ENCODE data around the gene GABRA5. TPM values are rescaled to one million over a fixed set of nuclear protein-coding genes. Genes with fewer than 3 reads are reported as not detected.

Gene GABRA5
- total and polyA plus RNA-seq, 2 donors (not counting 1 experiment from before 2014, with no cell fraction given) = 0.23 TPM; not detected in 1

DNA sequence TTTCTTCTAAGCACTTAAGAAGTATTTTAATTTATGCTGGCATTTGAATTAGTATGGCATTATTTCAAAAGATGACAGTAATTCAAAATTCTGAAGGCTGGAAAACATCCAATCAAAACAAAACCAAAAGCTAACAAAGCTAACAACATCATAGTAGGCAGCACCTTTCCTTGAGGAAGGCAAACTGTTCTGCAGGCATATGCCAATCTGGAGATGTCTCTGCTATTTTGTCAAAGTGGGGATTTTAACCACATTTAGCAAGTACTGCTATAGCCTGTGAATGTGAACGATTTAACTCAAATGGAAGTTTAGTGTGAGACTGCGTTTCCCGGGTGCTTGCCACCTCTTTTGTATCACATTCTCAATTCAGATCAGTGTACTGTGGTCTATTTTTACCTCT is 16.7 kb upstream of the GABRA5 start:
- Histone ChIP-seq H3K9me3 (ENCODE audit: control insufficient read depth, insufficient read depth, low read depth, low read length) (no peaks in the 10 kb centered on the region), H3K4me1 (ENCODE audit: control insufficient read depth, extremely low read depth, insufficient read depth, low read length) (no peaks in the 10 kb centered on the region), H3K27ac (ENCODE audit: insufficient read depth, low read length) (no peak overlapping the region), H3K79me2 (ENCODE audit: control insufficient read depth, insufficient read depth, low read length) (no peaks in the 10 kb centered on the region), H3K9ac (ENCODE audit: insufficient read depth, low read length) (no peak overlapping the region), H3K4me3 (replicated peaks in 1 of 4; ENCODE audit: control extremely low read depth in 1 of 4, insufficient read depth in 1 of 4, low read depth in 3 of 4, low read length in 4 of 4) (no peak overlapping the region), H4K20me1 (ENCODE audit: control insufficient read depth, extremely low read depth, insufficient read depth, low read length) (no peaks in the 10 kb centered on the region), H3K36me3 (ENCODE audit: control insufficient read depth, insufficient read depth, low read length) (no peaks in the 10 kb centered on the region), H3K4me2 (ENCODE audit: extremely low read depth, insufficient read depth, low read length) (no peak overlapping the region), H2AFZ (ENCODE audit: low read length) (no peak overlapping the region), H3K27me3 (ENCODE audit: control insufficient read depth, insufficient read depth, low read length) (no peaks in the 10 kb centered on the region)
- no peak for DNase-seq (ENCODE audit: low read depth in 2 of 2)
- TF ChIP-seq, protein P1, sequence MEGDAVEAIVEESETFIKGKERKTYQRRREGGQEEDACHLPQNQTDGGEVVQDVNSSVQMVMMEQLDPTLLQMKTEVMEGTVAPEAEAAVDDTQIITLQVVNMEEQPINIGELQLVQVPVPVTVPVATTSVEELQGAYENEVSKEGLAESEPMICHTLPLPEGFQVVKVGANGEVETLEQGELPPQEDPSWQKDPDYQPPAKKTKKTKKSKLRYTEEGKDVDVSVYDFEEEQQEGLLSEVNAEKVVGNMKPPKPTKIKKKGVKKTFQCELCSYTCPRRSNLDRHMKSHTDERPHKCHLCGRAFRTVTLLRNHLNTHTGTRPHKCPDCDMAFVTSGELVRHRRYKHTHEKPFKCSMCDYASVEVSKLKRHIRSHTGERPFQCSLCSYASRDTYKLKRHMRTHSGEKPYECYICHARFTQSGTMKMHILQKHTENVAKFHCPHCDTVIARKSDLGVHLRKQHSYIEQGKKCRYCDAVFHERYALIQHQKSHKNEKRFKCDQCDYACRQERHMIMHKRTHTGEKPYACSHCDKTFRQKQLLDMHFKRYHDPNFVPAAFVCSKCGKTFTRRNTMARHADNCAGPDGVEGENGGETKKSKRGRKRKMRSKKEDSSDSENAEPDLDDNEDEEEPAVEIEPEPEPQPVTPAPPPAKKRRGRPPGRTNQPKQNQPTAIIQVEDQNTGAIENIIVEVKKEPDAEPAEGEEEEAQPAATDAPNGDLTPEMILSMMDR (conservative IDR thresholded peaks at IDR 0.05 in 1 of 2, IDR thresholded peaks at IDR 0.05 in 1 of 2; ENCODE audit: low read depth in 1 of 2, low read length in 2 of 2) = no peak
- TF ChIP-seq EZH2 (IDR thresholded peaks at IDR 0.05; ENCODE audit: low read length, missing control alignments) = no peak

DNA sequence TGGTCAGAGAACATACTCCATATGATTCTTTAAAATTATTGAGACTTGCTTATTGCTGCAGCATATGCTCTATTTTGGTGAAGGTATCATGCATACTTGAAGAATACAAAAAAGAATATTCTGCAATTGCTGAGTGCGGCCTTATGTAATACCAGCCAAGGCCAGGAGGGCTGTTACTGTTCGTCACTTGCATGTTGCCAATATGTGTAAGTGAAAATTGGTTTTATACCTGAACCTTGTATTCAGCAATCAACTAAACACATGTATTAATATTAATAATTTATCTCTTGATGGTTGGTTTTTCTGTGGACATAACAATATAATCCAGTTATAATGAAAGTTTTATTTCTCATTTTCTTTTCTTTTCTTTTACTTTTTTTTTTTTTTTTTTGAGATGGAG is 13.9 kb upstream of the GABRA5 start:
- no peak overlapping the region for H3K4me2 ChIP-seq (ENCODE audit: extremely low read depth, insufficient read depth, low read length)
- H3K36me3 ChIP-seq (ENCODE audit: control insufficient read depth, insufficient read depth, low read length) = no peaks in the 10 kb centered on the region
- H3K9me3 ChIP-seq (ENCODE audit: control insufficient read depth, insufficient read depth, low read depth, low read length) = no peaks in the 10 kb centered on the region
- no peak overlapping the region for H3K9ac ChIP-seq (ENCODE audit: insufficient read depth, low read length)
- DNase-seq (ENCODE audit: low read depth in 2 of 2) = no peak
- no peak overlapping the region for H3K27ac ChIP-seq (ENCODE audit: insufficient read depth, low read length)
- H3K4me1 ChIP-seq (ENCODE audit: control insufficient read depth, extremely low read depth, insufficient read depth, low read length) = no peaks in the 10 kb centered on the region
- no peak overlapping the region for H3K4me3 ChIP-seq (replicated peaks in 1 of 4; ENCODE audit: control extremely low read depth in 1 of 4, insufficient read depth in 1 of 4, low read depth in 3 of 4, low read length in 4 of 4)
- H3K79me2 ChIP-seq (ENCODE audit: control insufficient read depth, insufficient read depth, low read length) = no peaks in the 10 kb centered on the region
- H2AFZ ChIP-seq (ENCODE audit: low read length) = no peak overlapping the region
- no peaks in the 10 kb centered on the region for H3K27me3 ChIP-seq (ENCODE audit: control insufficient read depth, insufficient read depth, low read length)
- H4K20me1 ChIP-seq (ENCODE audit: control insufficient read depth, extremely low read depth, insufficient read depth, low read length) = no peaks in the 10 kb centered on the region
- TF ChIP-seq EZH2 (IDR thresholded peaks at IDR 0.05; ENCODE audit: low read length, missing control alignments) = no peak
- TF ChIP-seq, protein P1 (conservative IDR thresholded peaks at IDR 0.05 in 1 of 2, IDR thresholded peaks at IDR 0.05 in 1 of 2; ENCODE audit: low read depth in 1 of 2, low read length in 2 of 2) = no peak

GRCh38 chr15:26854435-26854834 is 12.4 kb upstream of the GABRA5 start:
- no peak for DNase-seq (ENCODE audit: low read depth in 2 of 2)
- H3K9me3 ChIP-seq (ENCODE audit: control insufficient read depth, insufficient read depth, low read depth, low read length) = no peaks in the 10 kb centered on the region
- no peaks in the 10 kb centered on the region for H3K36me3 ChIP-seq (ENCODE audit: control insufficient read depth, insufficient read depth, low read length)
- no peaks in the 10 kb centered on the region for H3K4me1 ChIP-seq (ENCODE audit: control insufficient read depth, extremely low read depth, insufficient read depth, low read length)
- TF ChIP-seq EZH2 (IDR thresholded peaks at IDR 0.05; ENCODE audit: low read length, missing control alignments) = no peak
- TF ChIP-seq, protein P1 (conservative IDR thresholded peaks at IDR 0.05 in 1 of 2, IDR thresholded peaks at IDR 0.05 in 1 of 2; ENCODE audit: low read depth in 1 of 2, low read length in 2 of 2) = no peak
- no peak overlapping the region for H2AFZ ChIP-seq (ENCODE audit: low read length)
- H3K4me2 ChIP-seq (ENCODE audit: extremely low read depth, insufficient read depth, low read length) = no peak overlapping the region
- no peak overlapping the region for H3K9ac ChIP-seq (ENCODE audit: insufficient read depth, low read length)
- H3K27me3 ChIP-seq (ENCODE audit: control insufficient read depth, insufficient read depth, low read length) = no peaks in the 10 kb centered on the region
- no peaks in the 10 kb centered on the region for H3K79me2 ChIP-seq (ENCODE audit: control insufficient read depth, insufficient read depth, low read length)
- H4K20me1 ChIP-seq (ENCODE audit: control insufficient read depth, extremely low read depth, insufficient read depth, low read length) = no peaks in the 10 kb centered on the region
- no peak overlapping the region for H3K4me3 ChIP-seq (replicated peaks in 1 of 4; ENCODE audit: control extremely low read depth in 1 of 4, insufficient read depth in 1 of 4, low read depth in 3 of 4, low read length in 4 of 4)
- no peak overlapping the region for H3K27ac ChIP-seq (ENCODE audit: insufficient read depth, low read length)
